ENCODE data around the gene BICRA.
"Not testable (repeated sequence)": the region's sequence is repeated elsewhere in the genome, so short reads cannot be mapped to it uniquely, and the experiment has no call there.

The BICRA gene

DNA sequence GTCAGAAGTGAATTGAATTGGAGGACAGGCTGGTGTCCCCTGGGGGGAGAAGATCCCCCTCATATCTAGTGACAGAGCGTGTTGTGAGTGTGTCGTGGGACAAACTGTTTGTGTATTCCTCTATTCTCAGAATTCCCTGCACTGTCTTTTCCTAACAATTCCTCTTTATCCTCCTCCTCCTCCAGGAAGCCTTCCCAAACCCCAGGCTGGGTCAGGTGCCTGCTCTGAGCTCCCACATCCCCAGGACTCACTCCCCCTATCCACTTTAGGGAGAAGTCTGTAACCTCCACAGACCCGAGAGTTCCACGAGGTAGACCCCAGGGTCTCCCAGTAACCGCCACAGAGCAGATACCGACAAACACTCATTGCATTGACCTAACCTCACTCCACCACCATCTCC lies 15.1 kb upstream of the BICRA start:
- H3K4me3 ChIP-seq (ENCODE audit: low read depth, low read length), result no peak overlapping the region
- DNase-seq (ENCODE audit: low read depth), result no peak
- TF ChIP-seq, protein P1, sequence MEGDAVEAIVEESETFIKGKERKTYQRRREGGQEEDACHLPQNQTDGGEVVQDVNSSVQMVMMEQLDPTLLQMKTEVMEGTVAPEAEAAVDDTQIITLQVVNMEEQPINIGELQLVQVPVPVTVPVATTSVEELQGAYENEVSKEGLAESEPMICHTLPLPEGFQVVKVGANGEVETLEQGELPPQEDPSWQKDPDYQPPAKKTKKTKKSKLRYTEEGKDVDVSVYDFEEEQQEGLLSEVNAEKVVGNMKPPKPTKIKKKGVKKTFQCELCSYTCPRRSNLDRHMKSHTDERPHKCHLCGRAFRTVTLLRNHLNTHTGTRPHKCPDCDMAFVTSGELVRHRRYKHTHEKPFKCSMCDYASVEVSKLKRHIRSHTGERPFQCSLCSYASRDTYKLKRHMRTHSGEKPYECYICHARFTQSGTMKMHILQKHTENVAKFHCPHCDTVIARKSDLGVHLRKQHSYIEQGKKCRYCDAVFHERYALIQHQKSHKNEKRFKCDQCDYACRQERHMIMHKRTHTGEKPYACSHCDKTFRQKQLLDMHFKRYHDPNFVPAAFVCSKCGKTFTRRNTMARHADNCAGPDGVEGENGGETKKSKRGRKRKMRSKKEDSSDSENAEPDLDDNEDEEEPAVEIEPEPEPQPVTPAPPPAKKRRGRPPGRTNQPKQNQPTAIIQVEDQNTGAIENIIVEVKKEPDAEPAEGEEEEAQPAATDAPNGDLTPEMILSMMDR (IDR thresholded peaks at IDR 0.05; ENCODE audit: control insufficient read depth, extremely low read depth, insufficient read depth), result no peak

- TF ChIP-seq, protein P1 (IDR thresholded peaks at IDR 0.05; ENCODE audit: control insufficient read depth, extremely low read depth, insufficient read depth), result no peak
- DNase-seq (ENCODE audit: low read depth), result no peak
- no peak overlapping the region for H3K4me3 ChIP-seq (ENCODE audit: low read depth, low read length)
Measured at GRCh38 chr19:47595944-47596343, 13.0 kb upstream of the BICRA start.

GRCh38 chr19:47598407-47599349 lies 10.3 kb upstream of the BICRA start:
- TF ChIP-seq, protein P1 (IDR thresholded peaks at IDR 0.05; ENCODE audit: control insufficient read depth, extremely low read depth, insufficient read depth), result no peak
- no peak for DNase-seq (ENCODE audit: low read depth)
- H3K4me3 ChIP-seq (ENCODE audit: low read depth, low read length), result no peak overlapping the region

DNA sequence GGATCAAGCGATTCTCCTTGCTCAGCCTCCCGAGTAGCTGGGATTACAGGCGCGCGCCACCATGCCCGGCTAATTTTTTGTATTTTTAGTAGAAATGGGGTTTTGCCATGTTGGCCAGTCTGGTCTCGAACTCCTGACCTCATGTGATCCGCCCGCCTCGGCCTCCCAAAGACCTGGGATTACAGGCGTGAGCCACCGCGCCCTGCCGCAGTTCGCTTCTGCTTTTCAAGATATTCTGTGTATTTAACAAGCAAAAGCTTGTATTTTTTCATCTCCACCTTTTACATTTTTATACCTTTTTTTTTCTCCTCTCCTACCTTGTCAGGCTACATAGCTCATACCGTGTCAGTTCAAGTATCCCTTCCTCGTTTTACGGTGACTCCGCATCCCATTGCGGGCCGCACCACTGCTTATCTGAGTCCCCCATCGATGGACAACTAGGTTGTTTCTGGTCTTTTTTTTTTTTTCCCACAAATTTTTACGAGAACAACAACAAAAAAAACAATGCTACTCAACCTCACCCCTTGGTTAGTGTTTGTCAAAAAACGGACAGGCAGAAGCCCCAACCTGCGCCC lies 9.2 kb upstream of the BICRA start:
- H3K4me3 ChIP-seq (ENCODE audit: low read depth, low read length), result peak overlapping the region; percentile 49
- not testable (repeated sequence) for DNase-seq (ENCODE audit: low read depth)

GRCh38 chr19:47600246-47601179 lies 8.4 kb upstream of the BICRA start:
- DNase-seq (ENCODE audit: low read depth), result peak; percentile 87
- TF ChIP-seq, protein P1 (IDR thresholded peaks at IDR 0.05; ENCODE audit: control insufficient read depth, extremely low read depth, insufficient read depth), result no peak
- H3K4me3 ChIP-seq (ENCODE audit: low read depth, low read length), result peak overlapping the region; percentile 63

GRCh38 chr19:47601180-47601904 lies 7.6 kb upstream of the BICRA start:
- TF ChIP-seq, protein P1 (IDR thresholded peaks at IDR 0.05; ENCODE audit: control insufficient read depth, extremely low read depth, insufficient read depth), result no peak

More at GRCh38 chr19:47601180-47601904, 7.6 kb upstream of the BICRA start:
- DNase-seq (ENCODE audit: low read depth), result no peak
- H3K4me3 ChIP-seq (ENCODE audit: low read depth, low read length), result peak overlapping the region; percentile 63

Data from LNCaP clone FGC (cell line).